Omental fat pad (tissue), 4 donors: Measurements from ENCODE around the gene CFAP58. TPM values are rescaled to one million over a fixed set of nuclear protein-coding genes. Genes with fewer than 3 reads are reported as not detected.

ENCODE experiments used
- ATAC-seq: fragments of 150-250 bp; one replicate; pipeline ENCODE4 v1.9.1; 2016; ENCODE audit warnings: mild to moderate bottlenecking, moderate library complexity; ENCODE audit not compliant: low FRiP score
- DNase-seq: peaks from one replicate; pipeline ENCODE4 v3.0.0-alpha.2; 2019; ENCODE audit warnings: low spot score
- total RNA-seq, 4 donors: library from RNA; depleted of rRNA; stranded (reverse); fragments of >200 nt; gene quantifications; one replicate each; pipeline ENCODE4 v1.1.0, GENCODE V29; 2016
- TF ChIP-seq, protein P1 (sequence below), 3 donors: fragments of 450-650 bp; IDR thresholded peaks; one replicate each; pipeline ENCODE4 v1.5.1; 2016 to 2017; ENCODE audit warnings: antibody characterized with exemption in 3 of 3, mild to moderate bottlenecking in 3 of 3, moderate library complexity in 2 of 3

CFAP58 gene
- total RNA-seq, 4 donors from 2014 or later, result 0.19 to 0.95 (median 0.33) TPM

DNA sequence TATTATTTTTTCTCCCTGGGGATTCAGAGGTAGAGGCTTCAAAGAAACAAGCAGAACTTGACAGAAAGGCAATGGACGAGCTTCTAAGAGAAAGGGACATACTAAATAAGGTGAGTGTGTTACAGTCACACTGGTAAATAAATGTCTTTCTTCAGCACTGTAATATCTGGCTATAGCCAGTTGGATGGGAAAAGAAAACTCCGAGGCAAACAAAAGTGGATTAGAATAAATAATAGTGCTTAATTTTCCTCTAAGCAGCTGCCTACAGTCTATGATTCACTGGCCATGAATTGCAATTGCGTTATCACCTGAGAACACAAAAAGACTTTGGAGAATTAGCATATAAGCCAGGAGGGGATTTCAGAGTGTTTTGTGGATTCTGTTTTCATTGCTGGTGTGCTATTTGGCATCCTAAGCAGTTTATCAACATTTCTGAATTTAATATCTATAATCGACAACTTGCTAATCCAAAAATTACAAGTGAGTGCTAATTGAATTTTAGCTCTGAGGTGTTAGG lies 23.2 kb downstream of the CFAP58 start:
- no peak for DNase-seq
- TF ChIP-seq, protein P1, sequence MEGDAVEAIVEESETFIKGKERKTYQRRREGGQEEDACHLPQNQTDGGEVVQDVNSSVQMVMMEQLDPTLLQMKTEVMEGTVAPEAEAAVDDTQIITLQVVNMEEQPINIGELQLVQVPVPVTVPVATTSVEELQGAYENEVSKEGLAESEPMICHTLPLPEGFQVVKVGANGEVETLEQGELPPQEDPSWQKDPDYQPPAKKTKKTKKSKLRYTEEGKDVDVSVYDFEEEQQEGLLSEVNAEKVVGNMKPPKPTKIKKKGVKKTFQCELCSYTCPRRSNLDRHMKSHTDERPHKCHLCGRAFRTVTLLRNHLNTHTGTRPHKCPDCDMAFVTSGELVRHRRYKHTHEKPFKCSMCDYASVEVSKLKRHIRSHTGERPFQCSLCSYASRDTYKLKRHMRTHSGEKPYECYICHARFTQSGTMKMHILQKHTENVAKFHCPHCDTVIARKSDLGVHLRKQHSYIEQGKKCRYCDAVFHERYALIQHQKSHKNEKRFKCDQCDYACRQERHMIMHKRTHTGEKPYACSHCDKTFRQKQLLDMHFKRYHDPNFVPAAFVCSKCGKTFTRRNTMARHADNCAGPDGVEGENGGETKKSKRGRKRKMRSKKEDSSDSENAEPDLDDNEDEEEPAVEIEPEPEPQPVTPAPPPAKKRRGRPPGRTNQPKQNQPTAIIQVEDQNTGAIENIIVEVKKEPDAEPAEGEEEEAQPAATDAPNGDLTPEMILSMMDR (IDR thresholded peaks at IDR 0.05), result no peak
- no peak for ATAC-seq

DNA sequence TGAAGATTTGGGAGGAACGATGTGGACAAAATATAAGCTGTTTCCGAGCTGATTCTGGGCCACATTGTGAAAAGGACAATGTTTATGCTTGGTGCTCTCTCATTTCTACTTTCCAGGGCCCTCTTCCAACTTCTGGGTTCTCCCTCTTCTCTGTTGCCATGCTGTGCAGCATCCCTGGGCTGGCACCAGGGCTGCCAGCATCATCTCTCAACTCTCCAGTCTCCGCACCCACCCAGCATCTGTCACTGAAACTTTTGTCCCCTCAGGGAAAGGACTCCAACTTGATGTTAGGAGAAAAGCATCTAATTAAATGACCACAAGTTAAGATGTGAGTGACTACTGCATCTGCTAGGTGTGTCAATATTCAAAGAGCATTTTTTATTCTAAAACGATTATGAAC lies 26.7 kb downstream of the CFAP58 start:
- DNase-seq (no peak), ATAC-seq (no peak)
- TF ChIP-seq, protein P1 (IDR thresholded peaks at IDR 0.05), result no peak

DNA sequence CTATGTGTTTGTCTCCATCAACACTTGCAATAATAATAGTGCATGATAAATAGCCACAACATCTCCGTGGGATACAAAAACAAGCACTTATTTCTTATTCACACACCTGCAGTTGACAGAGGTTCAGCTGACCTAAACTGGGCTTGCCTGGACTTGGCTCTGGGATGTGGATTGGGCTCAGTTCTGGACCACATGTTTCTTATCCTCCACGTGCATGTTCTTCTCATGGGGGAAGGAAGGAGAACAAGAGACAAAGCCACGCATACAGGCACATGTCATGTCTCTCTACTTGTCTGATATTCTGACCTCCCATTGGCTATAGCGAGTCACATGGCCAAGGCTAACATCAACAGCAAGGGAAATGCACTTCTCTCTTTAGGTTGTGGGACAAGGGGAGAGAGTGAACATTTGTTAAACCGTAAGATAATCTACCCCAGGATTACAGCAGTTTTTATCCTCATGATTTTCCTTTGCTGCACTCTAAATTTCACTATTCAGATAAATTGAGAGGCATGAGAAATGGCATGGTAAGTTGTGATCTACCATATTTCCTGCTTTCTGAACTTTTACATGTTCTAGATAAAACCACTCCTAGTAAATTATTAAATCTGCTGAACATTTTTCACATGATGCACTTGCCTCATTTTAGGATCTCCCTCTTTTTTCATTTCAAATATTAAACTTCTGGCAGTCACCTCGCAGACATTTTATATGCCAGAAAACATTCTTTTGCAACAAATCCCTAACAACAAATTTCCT lies 33.7 kb downstream of the CFAP58 start:
- ATAC-seq, result no peak
- no peak for DNase-seq
- TF ChIP-seq, protein P1 (IDR thresholded peaks at IDR 0.05), result no peak

DNA sequence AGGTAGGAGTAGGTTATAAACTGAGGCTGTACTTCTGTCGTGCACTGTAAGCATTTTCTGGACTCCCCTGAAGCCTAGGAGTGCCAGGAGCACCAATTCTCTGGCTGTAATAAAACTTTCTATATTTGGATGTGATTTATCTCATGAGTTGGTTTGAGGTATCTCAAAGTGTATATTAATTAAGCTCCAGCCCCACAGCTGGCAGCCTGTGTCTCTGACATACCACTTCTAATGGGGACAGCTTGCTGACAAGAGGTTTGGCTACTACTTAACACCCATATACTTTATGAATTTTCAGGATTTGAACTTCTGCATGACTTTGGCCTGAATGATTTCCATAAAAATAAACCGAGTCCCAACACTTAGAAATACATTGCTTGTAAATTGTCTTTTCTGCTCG lies 35.2 kb downstream of the CFAP58 start:
- DNase-seq (no peak), ATAC-seq (no peak)
- TF ChIP-seq, protein P1 (IDR thresholded peaks at IDR 0.05), result no peak

DNA sequence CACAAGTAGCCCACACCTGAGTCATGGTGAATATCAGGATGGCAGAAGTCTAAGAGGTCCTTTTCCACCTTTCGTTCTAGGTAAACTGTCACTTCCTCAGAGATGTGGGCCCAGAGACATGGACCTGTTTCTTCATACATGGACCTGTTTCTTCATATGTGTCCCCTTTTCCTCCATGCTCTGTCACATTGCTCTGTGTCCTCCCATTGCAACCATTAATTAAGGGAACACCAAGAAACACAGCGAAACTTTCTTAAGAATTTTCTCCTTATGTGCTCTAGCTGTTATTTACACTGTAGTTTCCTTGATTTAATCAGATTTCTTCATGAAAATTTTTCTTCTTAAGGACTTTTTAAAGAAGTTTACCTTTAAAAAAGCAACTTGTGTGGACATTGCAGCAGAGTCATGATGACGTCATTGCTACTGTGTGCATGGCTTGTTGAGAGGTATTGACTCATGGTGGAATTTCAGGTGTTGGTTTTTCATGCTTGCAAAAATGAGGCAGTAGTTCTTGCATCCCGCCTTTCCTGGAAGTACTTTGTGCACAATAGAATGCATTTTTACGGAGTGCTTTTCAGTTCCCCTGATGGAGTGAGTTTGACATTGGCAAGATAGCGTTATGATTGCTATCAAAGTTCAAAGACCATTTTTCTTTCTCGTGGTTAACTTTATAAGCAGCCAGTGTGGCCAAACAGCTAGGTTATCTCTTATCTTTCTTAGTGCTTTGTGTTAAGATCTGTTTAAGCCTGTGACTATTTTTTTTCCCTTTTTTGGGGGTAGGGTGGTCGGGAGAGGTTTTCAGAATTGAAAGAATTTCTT lies 37.7 kb downstream of the CFAP58 start:
- TF ChIP-seq, protein P1 (IDR thresholded peaks at IDR 0.05), result no peak
- no peak for ATAC-seq
- DNase-seq, result no peak

DNA sequence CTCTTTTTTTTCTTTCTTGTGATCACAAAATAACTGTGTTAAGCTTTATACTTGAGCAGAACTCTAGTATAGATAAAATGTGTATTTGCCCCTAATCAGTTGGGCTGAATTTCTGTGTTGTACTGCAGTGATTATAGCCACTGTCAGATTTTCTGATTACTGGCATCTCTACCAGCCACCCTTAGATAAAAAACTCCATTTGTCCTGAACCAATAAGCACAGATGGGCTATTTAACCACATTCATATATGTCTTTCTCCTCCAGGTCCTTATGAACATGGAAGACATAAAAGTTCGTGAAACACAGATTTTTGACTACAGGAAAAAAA lies 38.3 kb downstream of the CFAP58 start:
- ATAC-seq (no peak), DNase-seq (no peak)
- TF ChIP-seq, protein P1 (IDR thresholded peaks at IDR 0.05), result no peak
